ENCODE measurements around the gene RPRM.
"Not testable (repeated sequence)": the region's sequence is repeated elsewhere in the genome, so short reads cannot be mapped to it uniquely, and the experiment has no call there.

Gene RPRM

DNA sequence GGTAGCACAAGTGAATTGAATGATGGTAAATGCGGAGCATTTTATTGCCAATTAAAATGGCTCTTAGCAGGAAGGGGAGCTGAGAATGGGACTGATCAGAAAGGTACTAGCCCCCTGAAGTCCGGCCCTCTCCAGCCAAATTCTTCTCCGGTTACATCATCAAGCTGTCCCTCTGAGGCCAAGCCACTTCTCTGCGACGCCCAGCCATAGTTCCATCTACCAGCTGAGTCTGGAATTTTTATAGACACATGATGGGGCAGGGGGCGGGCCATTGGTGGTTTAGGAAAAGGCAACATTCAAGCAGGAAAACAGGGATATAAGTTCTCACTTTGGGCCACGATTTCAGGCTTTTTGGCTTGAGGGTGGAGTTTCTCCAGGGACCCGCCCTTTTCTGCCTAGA is 22.7 kb downstream of the RPRM start:
- no peak for DNase-seq (ENCODE audit: low read depth in 2 of 2)

DNA sequence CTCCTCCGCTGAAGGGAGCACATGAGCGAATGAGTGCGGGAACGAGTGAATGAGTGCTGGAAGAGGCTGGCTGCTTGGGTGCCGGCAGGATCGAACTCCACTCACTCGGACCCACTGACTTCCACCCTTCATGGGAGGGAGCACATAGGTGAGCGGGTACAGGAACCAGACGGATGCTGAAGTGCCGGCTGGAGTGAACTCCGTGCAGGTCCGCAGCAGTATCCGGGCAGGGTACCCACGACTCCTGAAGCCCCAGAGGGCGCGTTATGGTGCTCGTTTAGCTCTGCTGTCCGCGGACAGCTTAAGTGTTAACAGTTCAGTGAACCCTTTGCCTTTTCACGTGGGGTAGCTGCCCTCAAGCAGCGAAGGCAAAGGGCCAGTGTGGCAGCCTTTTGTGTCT is 23.2 kb downstream of the RPRM start:
- DNase-seq (ENCODE audit: low read depth in 2 of 2): no peak

DNA sequence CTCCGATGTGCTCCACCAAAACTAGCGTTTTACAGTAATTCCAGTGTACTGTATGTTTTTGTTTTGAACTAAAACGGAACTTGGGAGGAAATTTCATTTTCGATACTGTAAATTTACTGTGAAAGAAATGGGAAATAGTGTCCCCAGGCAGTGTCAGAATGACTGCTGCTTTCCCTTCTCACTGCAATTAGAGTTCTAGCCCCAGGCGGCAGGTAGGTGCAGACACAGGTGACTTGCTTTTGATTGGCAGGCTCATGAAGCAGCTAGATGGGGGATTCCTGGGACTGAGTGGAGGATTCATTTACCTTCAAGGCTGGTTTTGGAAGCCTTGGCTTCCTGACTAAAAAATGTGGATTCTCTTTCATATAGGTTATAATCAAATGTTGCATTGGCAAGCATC is 27.0 kb downstream of the RPRM start:
- DNase-seq (ENCODE audit: low read depth in 2 of 2): no peak

DNA sequence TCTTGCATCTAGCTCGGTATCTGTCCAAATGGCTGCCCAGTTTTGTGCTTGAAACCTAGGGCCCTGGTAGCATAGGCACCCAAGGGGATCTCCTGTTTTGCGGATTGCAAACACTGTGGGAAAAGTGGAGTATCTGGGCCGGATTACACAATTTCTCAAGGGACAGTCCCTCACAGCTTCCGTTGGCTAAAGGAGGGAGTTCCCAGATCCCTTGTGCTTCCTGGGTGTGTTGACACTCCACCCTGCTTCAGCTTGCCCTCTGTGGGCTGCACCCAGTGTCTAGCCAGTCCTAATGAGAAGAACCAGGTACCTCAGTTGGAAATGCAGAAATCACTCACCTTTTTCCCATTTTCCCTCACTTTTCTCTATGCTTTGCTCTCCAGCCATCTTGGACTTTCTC is 35.5 kb downstream of the RPRM start:
- DNase-seq (ENCODE audit: low read depth in 2 of 2): no peak

DNA sequence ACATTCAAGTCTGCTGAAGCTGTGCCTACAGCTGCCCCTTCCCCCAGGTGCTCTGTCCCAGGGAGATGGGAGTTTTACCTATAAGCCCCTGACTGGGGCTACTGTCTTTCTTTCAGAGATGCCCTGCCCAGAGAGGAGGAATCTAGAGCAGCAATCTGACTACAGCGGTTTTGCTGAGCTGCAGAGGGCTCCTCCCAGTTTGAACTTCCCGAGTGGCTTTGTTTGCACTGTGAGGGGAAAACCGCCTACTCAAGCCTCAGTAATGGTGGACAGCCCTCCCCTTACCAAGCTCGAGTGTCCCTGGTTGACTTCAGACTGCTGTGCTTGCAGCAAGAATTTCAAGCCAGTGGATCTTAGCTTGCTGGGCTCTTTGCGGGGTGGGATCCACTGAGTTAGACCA is 35.9 kb downstream of the RPRM start:
- not testable (repeated sequence) for DNase-seq (ENCODE audit: low read depth in 2 of 2)

DNA sequence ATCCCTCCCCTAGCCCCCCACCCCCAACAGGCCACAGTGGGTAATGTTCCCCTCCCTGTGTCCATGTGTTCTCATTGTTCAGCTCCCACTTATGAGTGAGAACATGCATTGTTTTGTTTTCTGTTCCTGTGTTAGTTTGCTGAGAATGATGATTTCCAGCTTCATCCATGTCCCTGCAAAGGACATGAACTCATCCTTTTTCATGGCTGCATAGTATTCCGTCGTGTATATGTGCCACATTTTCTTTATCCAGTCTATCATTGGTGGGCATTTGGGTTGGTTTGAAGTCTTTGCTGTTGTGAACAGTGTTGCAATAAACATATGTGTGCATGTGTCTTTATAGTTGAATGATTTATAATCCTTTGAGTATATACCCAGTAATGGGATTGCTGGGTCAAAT is 38.5 kb downstream of the RPRM start:
- not testable (repeated sequence) for DNase-seq (ENCODE audit: low read depth in 2 of 2)

DNA sequence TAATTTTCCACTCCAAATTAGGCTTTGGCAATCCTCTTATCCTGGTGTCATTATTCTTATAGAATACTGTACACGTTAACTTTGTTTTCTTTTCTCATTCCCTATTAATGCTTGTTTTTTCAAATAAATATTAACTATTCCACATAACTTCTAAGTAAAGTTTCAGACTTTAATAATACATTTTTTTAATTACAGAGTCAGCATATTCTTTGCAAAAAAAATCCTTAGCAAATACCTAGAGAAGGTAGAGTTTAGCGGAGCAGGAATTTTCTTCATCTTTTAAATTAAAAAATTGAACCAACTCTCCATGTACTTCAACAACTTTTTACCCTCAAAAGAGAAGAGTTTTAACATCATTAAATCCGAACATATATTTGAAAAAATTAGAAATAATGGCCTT is 45.2 kb downstream of the RPRM start:
- DNase-seq (ENCODE audit: low read depth in 2 of 2): no peak

DNA sequence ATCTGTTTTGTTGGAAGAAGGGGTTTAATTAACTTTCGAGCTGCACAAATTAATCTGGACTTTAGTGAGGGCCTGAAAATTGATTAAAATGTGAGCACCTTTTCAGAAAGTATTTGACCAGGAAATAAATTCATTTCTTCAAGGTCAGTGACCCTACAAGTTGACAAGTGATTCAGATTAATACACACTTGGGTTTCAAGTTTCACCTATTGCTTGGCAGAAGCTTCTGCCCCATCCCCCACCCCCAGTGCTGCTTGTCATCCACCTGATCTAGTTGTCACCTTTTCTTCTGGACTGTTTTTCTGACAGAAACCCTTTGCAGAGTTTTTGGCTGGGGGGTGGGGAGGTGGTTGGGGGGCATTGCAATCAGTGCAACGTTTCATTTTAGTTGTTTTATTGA is 46.2 kb downstream of the RPRM start:
- DNase-seq (ENCODE audit: low read depth in 2 of 2): no peak

DNA sequence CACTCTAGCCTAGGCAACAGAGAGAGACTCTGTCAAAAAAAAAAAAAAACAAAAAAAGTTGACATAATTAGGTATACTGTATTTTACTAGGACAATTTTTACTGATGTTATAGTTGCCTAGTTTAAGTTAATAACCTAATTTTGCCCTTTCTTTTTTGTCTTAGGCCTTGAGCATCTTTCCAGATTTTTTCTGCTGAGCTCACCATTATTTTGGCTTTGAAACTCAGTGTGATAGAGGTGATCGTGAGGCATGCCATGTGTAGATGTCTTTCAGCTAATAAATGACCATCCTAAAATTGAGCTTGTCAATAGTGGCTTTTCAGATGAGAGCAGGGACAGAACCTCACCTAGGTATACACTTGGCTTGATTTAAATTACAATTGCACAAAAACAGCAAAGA is 47.4 kb downstream of the RPRM start:
- DNase-seq (ENCODE audit: low read depth in 2 of 2): no peak

Measured in stimulated activated CD4-positive, alpha-beta T cell treated with anti-CD3 and anti-CD28 coated beads, Interleukin-1b, Interleukin-23, amount 100 ng/mL, for 1 hour (primary cell).